HEK293 (cell line): Measurements from ENCODE around the gene RNF10.

Experiments used
- CTCF ChIA-PET: fragments of 350-600 bp; formaldehyde crosslinking; extraction: SDS; loops from one replicate; lab custom pipeline; 2021; ENCODE audit warnings: antibody characterized with exemption; lab: Yijun Ruan, JAX
- POLR2A ChIA-PET: fragments of 300-600 bp; formaldehyde crosslinking; extraction: SDS; loops from one replicate; lab custom pipeline; 2020; ENCODE audit warnings: antibody characterized with exemption, inconsistent platforms; lab: Yijun Ruan, JAX
- H3K27ac ChIP-seq: fragments of 200-500 bp; sonication (Bioruptor generic); 2 replicates; pipeline ENCODE4 v1.5.1; 2014; ENCODE audit warnings: low read depth, low read length, control low read depth, inconsistent platforms; ENCODE audit errors: extremely low read depth
- H3K36me3 ChIP-seq, 2 experiments: fragments of 200-500 bp in 1 of 2; sonication (Bioruptor generic) in 1 of 2; 1 replicate in 1 of 2; 2 replicates in 1 of 2; pipeline ENCODE4 v1.5.1; 2014 to 2017; ENCODE audit warnings: inconsistent platforms in 2 of 2, low read length in 2 of 2; ENCODE audit not compliant: control insufficient read depth in 2 of 2, insufficient read depth in 1 of 2
- H3K4me1 ChIP-seq: fragments of 200-500 bp; sonication (Bioruptor generic); 2 replicates; pipeline ENCODE4 v1.5.1; 2014; ENCODE audit warnings: mild to moderate bottlenecking, low read length, inconsistent platforms; ENCODE audit not compliant: control insufficient read depth, insufficient read depth
- H3K4me3 ChIP-seq: 2 replicates; pipeline ENCODE4 v1.5.1; 2011; ENCODE audit warnings: low read depth, mild to moderate bottlenecking, control low read depth, low read length, moderate library complexity
- H3K9me3 ChIP-seq: fragments of 200-500 bp; sonication (Bioruptor generic); 2 replicates; pipeline ENCODE4 v1.5.1; 2014; ENCODE audit warnings: low read depth, low read length, inconsistent platforms; ENCODE audit not compliant: control insufficient read depth, insufficient read depth
- BCL11B ChIP-seq: fragments of 450-650 bp; formaldehyde crosslinking; IDR thresholded peaks from 2 replicates; pipeline ENCODE4 v1.5.1; 2016; ENCODE audit warnings: low read depth, missing biosample characterization, missing genetic modification characterization
- GLIS2 ChIP-seq: fragments of 450-650 bp; formaldehyde crosslinking; IDR thresholded peaks from 2 replicates; pipeline ENCODE4 v1.5.1; 2016; ENCODE audit warnings: missing biosample characterization, missing genetic modification characterization
- KLF1 ChIP-seq: fragments of 450-650 bp; formaldehyde crosslinking; IDR thresholded peaks from 2 replicates; pipeline ENCODE4 v1.5.1; 2016; ENCODE audit warnings: missing biosample characterization, missing genetic modification characterization
- KLF10 ChIP-seq: fragments of 450-650 bp; IDR thresholded peaks from 2 replicates; pipeline ENCODE4 v1.5.1; 2018; ENCODE audit warnings: missing biosample characterization, mild to moderate bottlenecking, missing genetic modification characterization
- KLF16 ChIP-seq: fragments of 450-650 bp; formaldehyde crosslinking; IDR thresholded peaks from 2 replicates; pipeline ENCODE4 v1.5.1; 2017; ENCODE audit warnings: missing biosample characterization, missing genetic modification characterization
- KLF8 ChIP-seq: fragments of 450-650 bp; formaldehyde crosslinking; IDR thresholded peaks from 2 replicates; pipeline ENCODE4 v1.5.1; 2016; ENCODE audit warnings: missing biosample characterization, missing genetic modification characterization
- RBAK ChIP-seq: fragments of 450-650 bp; formaldehyde crosslinking; IDR thresholded peaks from 2 replicates; pipeline ENCODE4 v1.5.1; 2016; ENCODE audit warnings: missing biosample characterization, missing genetic modification characterization
- SP3 ChIP-seq: fragments of 450-650 bp; formaldehyde crosslinking; IDR thresholded peaks from 2 replicates; pipeline ENCODE4 v1.5.1; 2016; ENCODE audit warnings: missing biosample characterization, missing genetic modification characterization
- ZBTB1 ChIP-seq: fragments of 450-650 bp; formaldehyde crosslinking; IDR thresholded peaks from 2 replicates; pipeline ENCODE4 v1.5.1; 2016; ENCODE audit warnings: missing biosample characterization, missing genetic modification characterization
- ZBTB48 ChIP-seq: fragments of 450-650 bp; formaldehyde crosslinking; IDR thresholded peaks from 2 replicates; pipeline ENCODE4 v1.5.1; 2016; ENCODE audit warnings: missing biosample characterization, missing genetic modification characterization
- ZFP3 ChIP-seq: fragments of 450-650 bp; formaldehyde crosslinking; IDR thresholded peaks from 2 replicates; pipeline ENCODE4 v1.5.1; 2016; ENCODE audit warnings: low read depth, missing biosample characterization, missing genetic modification characterization
- ZNF140 ChIP-seq: fragments of 450-650 bp; formaldehyde crosslinking; IDR thresholded peaks from 2 replicates; pipeline ENCODE4 v1.5.1; 2016; ENCODE audit warnings: missing biosample characterization, missing genetic modification characterization
- ZNF148 ChIP-seq: fragments of 450-650 bp; formaldehyde crosslinking; IDR thresholded peaks from 2 replicates; pipeline ENCODE4 v1.5.0; 2017; ENCODE audit warnings: missing biosample characterization, missing genetic modification characterization, borderline replicate concordance
- ZNF175 ChIP-seq: fragments of 450-650 bp; formaldehyde crosslinking; IDR thresholded peaks from 2 replicates; pipeline ENCODE4 v1.5.1; 2016; ENCODE audit warnings: missing biosample characterization, missing genetic modification characterization
- ZNF2 ChIP-seq: fragments of 450-650 bp; formaldehyde crosslinking; IDR thresholded peaks from 2 replicates; pipeline ENCODE4 v1.5.1; 2016; ENCODE audit warnings: missing biosample characterization, missing genetic modification characterization
- ZNF248 ChIP-seq: fragments of 450-650 bp; formaldehyde crosslinking; IDR thresholded peaks from 2 replicates; pipeline ENCODE4 v1.5.1; 2017; ENCODE audit warnings: missing biosample characterization, missing genetic modification characterization
- ZNF311 ChIP-seq: fragments of 450-650 bp; formaldehyde crosslinking; IDR thresholded peaks from 2 replicates; pipeline ENCODE4 v1.5.1; 2017; ENCODE audit warnings: missing biosample characterization, missing genetic modification characterization, borderline replicate concordance
- ZNF48 ChIP-seq: fragments of 450-650 bp; formaldehyde crosslinking; IDR thresholded peaks from 2 replicates; pipeline ENCODE4 v1.5.1; 2016; ENCODE audit warnings: missing biosample characterization, missing genetic modification characterization
- ZNF513 ChIP-seq: fragments of 450-650 bp; IDR thresholded peaks from 2 replicates; pipeline ENCODE4 v1.5.1; 2018; ENCODE audit warnings: missing biosample characterization, missing genetic modification characterization
- ZNF521 ChIP-seq: fragments of 450-650 bp; formaldehyde crosslinking; IDR thresholded peaks from 2 replicates; pipeline ENCODE4 v1.5.1; 2017; ENCODE audit warnings: missing biosample characterization, mild to moderate bottlenecking, missing genetic modification characterization
- ZNF548 ChIP-seq: fragments of 450-650 bp; formaldehyde crosslinking; IDR thresholded peaks from 2 replicates; pipeline ENCODE4 v1.5.1; 2016; ENCODE audit warnings: missing biosample characterization, missing genetic modification characterization
- ZNF639 ChIP-seq: fragments of 450-650 bp; formaldehyde crosslinking; IDR thresholded peaks from 2 replicates; pipeline ENCODE4 v1.5.1; 2016; ENCODE audit warnings: missing biosample characterization, missing genetic modification characterization
- ZNF654 ChIP-seq: fragments of 450-650 bp; formaldehyde crosslinking; IDR thresholded peaks from 2 replicates; pipeline ENCODE4 v1.5.1; 2016; ENCODE audit warnings: low read depth, missing biosample characterization, missing genetic modification characterization
- TF ChIP-seq, protein P1 (sequence below): fragments of 450-650 bp; formaldehyde crosslinking; IDR thresholded peaks from 2 replicates; pipeline ENCODE4 v1.5.1; 2016; ENCODE audit warnings: missing biosample characterization, missing genetic modification characterization

RNF10 gene

DNA sequence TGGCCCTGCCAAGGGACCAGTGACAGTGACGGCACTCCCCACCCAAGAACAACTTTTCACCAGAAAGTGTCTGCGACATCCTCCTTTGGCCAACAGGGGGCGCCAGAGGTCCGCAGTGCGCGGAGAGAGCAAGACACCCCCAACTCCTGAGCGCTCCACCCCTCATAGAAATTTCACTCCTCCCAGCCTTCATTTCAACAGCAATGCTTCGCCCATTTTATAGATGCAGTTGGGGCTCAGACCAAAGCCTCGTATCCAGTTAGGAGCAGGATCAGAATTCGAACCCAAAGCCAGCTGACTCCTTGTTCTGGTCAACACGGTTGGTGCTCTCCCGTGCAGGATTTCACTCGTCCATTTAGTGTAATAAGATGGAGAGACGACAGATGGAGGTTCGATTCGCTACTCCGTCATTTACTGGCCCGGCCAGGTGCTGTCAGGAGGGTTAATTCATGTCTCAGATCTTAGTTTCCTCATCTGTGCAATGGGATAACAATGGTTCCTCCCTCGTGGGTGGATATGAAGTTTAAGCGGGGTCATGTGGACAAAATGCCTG, 49.4 kb downstream of the RNF10 start (continued):
- TF ChIP-seq ZNF148 (tag by site-specific recombination) = no peak
- peak; percentile 73 for TF ChIP-seq KLF8 (tag by site-specific recombination)
- TF ChIP-seq, protein P1, sequence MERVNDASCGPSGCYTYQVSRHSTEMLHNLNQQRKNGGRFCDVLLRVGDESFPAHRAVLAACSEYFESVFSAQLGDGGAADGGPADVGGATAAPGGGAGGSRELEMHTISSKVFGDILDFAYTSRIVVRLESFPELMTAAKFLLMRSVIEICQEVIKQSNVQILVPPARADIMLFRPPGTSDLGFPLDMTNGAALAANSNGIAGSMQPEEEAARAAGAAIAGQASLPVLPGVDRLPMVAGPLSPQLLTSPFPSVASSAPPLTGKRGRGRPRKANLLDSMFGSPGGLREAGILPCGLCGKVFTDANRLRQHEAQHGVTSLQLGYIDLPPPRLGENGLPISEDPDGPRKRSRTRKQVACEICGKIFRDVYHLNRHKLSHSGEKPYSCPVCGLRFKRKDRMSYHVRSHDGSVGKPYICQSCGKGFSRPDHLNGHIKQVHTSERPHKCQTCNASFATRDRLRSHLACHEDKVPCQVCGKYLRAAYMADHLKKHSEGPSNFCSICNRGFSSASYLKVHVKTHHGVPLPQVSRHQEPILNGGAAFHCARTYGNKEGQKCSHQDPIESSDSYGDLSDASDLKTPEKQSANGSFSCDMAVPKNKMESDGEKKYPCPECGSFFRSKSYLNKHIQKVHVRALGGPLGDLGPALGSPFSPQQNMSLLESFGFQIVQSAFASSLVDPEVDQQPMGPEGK = peak; percentile 78
- TF ChIP-seq ZNF654 (tag by site-specific recombination) = peak; percentile 97
- TF ChIP-seq ZBTB1 = no peak
- TF ChIP-seq KLF16 (tag by site-specific recombination) = peak; percentile 50; the same call in 1 of the 2 replicates
- TF ChIP-seq KLF1 (tag by site-specific recombination) = peak; percentile 67
- 0 out of 2 replicates have a peak, but pooled peaks have one; percentile 8 for TF ChIP-seq ZFP3 (tag by site-specific recombination)
- peak; percentile 11; the same call in 1 of the 2 replicates for TF ChIP-seq GLIS2
- TF ChIP-seq ZNF2 (tag by site-specific recombination) = peak; percentile 46; the same call in 1 of the 2 replicates
- TF ChIP-seq ZBTB48 = peak; percentile 85
- TF ChIP-seq SP3 (tag by site-specific recombination) = peak; percentile 31; the same call in 1 of the 2 replicates
- TF ChIP-seq ZNF639 (tag by site-specific recombination) = no peak

GRCh38 chr12:120584343-120585149, 50.4 kb downstream of the RNF10 start:
- H3K4me1 ChIP-seq = no peaks in the 10 kb centered on the region
- H3K9me3 ChIP-seq = no peaks in the 10 kb centered on the region
- no peak overlapping the region for H3K27ac ChIP-seq
- CTCF ChIA-PET = interaction anchor here (0.6 to 6.3 kb wide), 11 partner anchors 10 to 388 kb away, joined by 3 to 77 read pairs (median 3); no protein-coding TSS in a partner anchor
- H3K36me3 ChIP-seq = peaks cover 0 to 6% of the 10 kb centered on the region in 2 experiments; a peak in 1 of 3 replicates
- peak overlapping the region; percentile 6 for H3K4me3 ChIP-seq
- POLR2A ChIA-PET = no interaction called here
- TF ChIP-seq ZNF311 (tag by site-specific recombination) (no peak), ZNF175 (no peak), ZNF513 (tag by site-specific recombination) (no peak), RBAK (tag by site-specific recombination) (no peak), BCL11B (tag by site-specific recombination) (no peak), ZNF48 (tag by site-specific recombination) (no peak), ZNF548 (no peak), KLF10 (tag by site-specific recombination) (peak; percentile 61; the same call in 1 of the 2 replicates), ZNF521 (no peak), ZNF248 (tag by site-specific recombination) (no peak), ZNF639 (tag by site-specific recombination) (no peak), ZNF140 (tag by site-specific recombination) (no peak)
